Loucy (cell line): Measurements from ENCODE around the gene HGFAC.

Experiments
- EZH2phosphoT487 ChIP-seq: fragments of 200-600 bp; IDR thresholded peaks from 2 replicates; pipeline ENCODE4 v1.6.1; 2018; ENCODE audit warnings: antibody characterized with exemption, mild to moderate bottlenecking, moderate library complexity, borderline replicate concordance
- TF ChIP-seq, protein P1 (sequence below): fragments of 200-600 bp; sonication (generic); conservative IDR thresholded peaks from 2 replicates; pipeline ENCODE4 v1.5.1; 2014; ENCODE audit warnings: mild to moderate bottlenecking, antibody characterized with exemption, low read length

GRCh38 chr4:3437582-3437936 is 4.2 kb upstream of the HGFAC start:
- TF ChIP-seq, protein P1, sequence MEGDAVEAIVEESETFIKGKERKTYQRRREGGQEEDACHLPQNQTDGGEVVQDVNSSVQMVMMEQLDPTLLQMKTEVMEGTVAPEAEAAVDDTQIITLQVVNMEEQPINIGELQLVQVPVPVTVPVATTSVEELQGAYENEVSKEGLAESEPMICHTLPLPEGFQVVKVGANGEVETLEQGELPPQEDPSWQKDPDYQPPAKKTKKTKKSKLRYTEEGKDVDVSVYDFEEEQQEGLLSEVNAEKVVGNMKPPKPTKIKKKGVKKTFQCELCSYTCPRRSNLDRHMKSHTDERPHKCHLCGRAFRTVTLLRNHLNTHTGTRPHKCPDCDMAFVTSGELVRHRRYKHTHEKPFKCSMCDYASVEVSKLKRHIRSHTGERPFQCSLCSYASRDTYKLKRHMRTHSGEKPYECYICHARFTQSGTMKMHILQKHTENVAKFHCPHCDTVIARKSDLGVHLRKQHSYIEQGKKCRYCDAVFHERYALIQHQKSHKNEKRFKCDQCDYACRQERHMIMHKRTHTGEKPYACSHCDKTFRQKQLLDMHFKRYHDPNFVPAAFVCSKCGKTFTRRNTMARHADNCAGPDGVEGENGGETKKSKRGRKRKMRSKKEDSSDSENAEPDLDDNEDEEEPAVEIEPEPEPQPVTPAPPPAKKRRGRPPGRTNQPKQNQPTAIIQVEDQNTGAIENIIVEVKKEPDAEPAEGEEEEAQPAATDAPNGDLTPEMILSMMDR = no peak
- TF ChIP-seq EZH2phosphoT487 = no peak
